ENCODE data around the gene ATG16L2.
"Not testable (repeated sequence)": the region's sequence is repeated elsewhere in the genome, so short reads cannot be mapped to it uniquely, and the experiment has no call there.

Gene ATG16L2

GRCh38 chr11:72802822-72803221 lies 11.4 kb upstream of the ATG16L2 start (continued):
- TF ChIP-seq RARB (CRISPR knock-in tag; IDR thresholded peaks at IDR 0.05) = no peak
- no peak for TF ChIP-seq PPARA (CRISPR knock-in tag; IDR thresholded peaks at IDR 0.05; ENCODE audit: borderline replicate concordance)
- TF ChIP-seq, protein P1, sequence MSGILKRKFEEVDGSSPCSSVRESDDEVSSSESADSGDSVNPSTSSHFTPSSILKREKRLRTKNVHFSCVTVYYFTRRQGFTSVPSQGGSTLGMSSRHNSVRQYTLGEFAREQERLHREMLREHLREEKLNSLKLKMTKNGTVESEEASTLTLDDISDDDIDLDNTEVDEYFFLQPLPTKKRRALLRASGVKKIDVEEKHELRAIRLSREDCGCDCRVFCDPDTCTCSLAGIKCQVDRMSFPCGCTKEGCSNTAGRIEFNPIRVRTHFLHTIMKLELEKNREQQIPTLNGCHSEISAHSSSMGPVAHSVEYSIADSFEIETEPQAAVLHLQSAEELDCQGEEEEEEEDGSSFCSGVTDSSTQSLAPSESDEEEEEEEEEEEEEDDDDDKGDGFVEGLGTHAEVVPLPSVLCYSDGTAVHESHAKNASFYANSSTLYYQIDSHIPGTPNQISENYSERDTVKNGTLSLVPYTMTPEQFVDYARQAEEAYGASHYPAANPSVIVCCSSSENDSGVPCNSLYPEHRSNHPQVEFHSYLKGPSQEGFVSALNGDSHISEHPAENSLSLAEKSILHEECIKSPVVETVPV (CRISPR knock-in tag; IDR thresholded peaks at IDR 0.05) = no peak
- TF ChIP-seq GLIS3 (CRISPR knock-in tag; IDR thresholded peaks at IDR 0.05) = no peak
- TF ChIP-seq ESRRG (CRISPR knock-in tag; IDR thresholded peaks at IDR 0.05) = no peak
- no peak for TF ChIP-seq SNAI2 (CRISPR knock-in tag; IDR thresholded peaks at IDR 0.05)
- TF ChIP-seq ZFP3 (CRISPR knock-in tag; IDR thresholded peaks at IDR 0.05) = no peak

- no peak for TF ChIP-seq ZC3H10 (CRISPR knock-in tag; IDR thresholded peaks at IDR 0.05)
- no peak for TF ChIP-seq TSHZ2 (CRISPR knock-in tag; IDR thresholded peaks at IDR 0.05)
- no peak for TF ChIP-seq ZFP3 (CRISPR knock-in tag; IDR thresholded peaks at IDR 0.05)
- no peak for TF ChIP-seq GLIS3 (CRISPR knock-in tag; IDR thresholded peaks at IDR 0.05)
- TF ChIP-seq TOX (CRISPR knock-in tag; IDR thresholded peaks at IDR 0.05; ENCODE audit: borderline replicate concordance) = no peak
- no peak for TF ChIP-seq ISL1 (CRISPR knock-in tag; IDR thresholded peaks at IDR 0.05)
- TF ChIP-seq ZNF70 (CRISPR knock-in tag; IDR thresholded peaks at IDR 0.05) = no peak
- TF ChIP-seq, protein P2, sequence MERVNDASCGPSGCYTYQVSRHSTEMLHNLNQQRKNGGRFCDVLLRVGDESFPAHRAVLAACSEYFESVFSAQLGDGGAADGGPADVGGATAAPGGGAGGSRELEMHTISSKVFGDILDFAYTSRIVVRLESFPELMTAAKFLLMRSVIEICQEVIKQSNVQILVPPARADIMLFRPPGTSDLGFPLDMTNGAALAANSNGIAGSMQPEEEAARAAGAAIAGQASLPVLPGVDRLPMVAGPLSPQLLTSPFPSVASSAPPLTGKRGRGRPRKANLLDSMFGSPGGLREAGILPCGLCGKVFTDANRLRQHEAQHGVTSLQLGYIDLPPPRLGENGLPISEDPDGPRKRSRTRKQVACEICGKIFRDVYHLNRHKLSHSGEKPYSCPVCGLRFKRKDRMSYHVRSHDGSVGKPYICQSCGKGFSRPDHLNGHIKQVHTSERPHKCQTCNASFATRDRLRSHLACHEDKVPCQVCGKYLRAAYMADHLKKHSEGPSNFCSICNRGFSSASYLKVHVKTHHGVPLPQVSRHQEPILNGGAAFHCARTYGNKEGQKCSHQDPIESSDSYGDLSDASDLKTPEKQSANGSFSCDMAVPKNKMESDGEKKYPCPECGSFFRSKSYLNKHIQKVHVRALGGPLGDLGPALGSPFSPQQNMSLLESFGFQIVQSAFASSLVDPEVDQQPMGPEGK (CRISPR knock-in tag; IDR thresholded peaks at IDR 0.05; ENCODE audit: borderline replicate concordance) = no peak
- TF ChIP-seq CSDC2 (CRISPR knock-in tag; IDR thresholded peaks at IDR 0.05) = no peak
- TF ChIP-seq ZFP30 (CRISPR knock-in tag; IDR thresholded peaks at IDR 0.05) = no peak
- no peak for TF ChIP-seq RARB (CRISPR knock-in tag; IDR thresholded peaks at IDR 0.05)
- TF ChIP-seq, protein P3, sequence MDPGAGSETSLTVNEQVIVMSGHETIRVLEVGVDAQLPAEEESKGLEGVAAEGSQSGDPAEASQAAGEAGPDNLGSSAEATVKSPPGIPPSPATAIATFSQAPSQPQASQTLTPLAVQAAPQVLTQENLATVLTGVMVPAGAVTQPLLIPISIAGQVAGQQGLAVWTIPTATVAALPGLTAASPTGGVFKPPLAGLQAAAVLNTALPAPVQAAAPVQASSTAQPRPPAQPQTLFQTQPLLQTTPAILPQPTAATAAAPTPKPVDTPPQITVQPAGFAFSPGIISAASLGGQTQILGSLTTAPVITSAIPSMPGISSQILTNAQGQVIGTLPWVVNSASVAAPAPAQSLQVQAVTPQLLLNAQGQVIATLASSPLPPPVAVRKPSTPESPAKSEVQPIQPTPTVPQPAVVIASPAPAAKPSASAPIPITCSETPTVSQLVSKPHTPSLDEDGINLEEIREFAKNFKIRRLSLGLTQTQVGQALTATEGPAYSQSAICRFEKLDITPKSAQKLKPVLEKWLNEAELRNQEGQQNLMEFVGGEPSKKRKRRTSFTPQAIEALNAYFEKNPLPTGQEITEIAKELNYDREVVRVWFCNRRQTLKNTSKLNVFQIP (CRISPR knock-in tag; IDR thresholded peaks at IDR 0.05; ENCODE audit: borderline replicate concordance, low read depth) = no peak
- TF ChIP-seq ZNF8 (CRISPR knock-in tag; IDR thresholded peaks at IDR 0.05) = no peak
- TF ChIP-seq ARNTL (CRISPR knock-in tag; IDR thresholded peaks at IDR 0.05; ENCODE audit: borderline replicate concordance, low read depth) = no peak
- TF ChIP-seq, protein P4, sequence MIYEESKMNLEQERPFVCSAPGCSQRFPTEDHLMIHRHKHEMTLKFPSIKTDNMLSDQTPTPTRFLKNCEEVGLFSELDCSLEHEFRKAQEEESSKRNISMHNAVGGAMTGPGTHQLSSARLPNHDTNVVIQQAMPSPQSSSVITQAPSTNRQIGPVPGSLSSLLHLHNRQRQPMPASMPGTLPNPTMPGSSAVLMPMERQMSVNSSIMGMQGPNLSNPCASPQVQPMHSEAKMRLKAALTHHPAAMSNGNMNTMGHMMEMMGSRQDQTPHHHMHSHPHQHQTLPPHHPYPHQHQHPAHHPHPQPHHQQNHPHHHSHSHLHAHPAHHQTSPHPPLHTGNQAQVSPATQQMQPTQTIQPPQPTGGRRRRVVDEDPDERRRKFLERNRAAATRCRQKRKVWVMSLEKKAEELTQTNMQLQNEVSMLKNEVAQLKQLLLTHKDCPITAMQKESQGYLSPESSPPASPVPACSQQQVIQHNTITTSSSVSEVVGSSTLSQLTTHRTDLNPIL (CRISPR knock-in tag; IDR thresholded peaks at IDR 0.05; ENCODE audit: low read depth) = no peak
- no peak for TF ChIP-seq TCF4 (CRISPR knock-in tag; IDR thresholded peaks at IDR 0.05; ENCODE audit: borderline replicate concordance)
- ATAC-seq = no peak
Measured at GRCh38 chr11:72805216-72805615, 9.0 kb upstream of the ATG16L2 start.

DNA sequence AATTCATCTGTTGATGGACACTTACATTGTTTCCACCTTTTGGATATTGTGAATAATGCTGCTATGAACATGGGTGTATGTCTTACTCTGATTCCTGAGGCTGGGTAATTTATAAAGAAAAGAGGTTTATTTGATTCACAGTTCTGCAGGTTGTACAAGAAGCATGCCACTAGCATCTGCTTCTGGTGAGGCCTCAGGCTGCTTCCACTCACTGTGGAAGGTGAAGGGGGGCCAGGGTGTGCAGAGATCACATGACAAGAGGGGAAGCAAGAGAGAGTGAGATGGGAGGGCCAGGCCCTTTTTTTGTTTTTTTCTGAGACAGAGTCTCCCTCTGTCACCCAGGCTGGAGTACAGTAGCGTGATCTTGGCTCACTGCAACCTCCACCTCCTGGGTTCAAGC lies 7.8 kb upstream of the ATG16L2 start:
- ATAC-seq = not testable (repeated sequence)

GRCh38 chr11:72807021-72807693 lies 7.1 kb upstream of the ATG16L2 start:
- TF ChIP-seq TOX (CRISPR knock-in tag; IDR thresholded peaks at IDR 0.05; ENCODE audit: borderline replicate concordance) = no peak
- no peak for TF ChIP-seq GLIS3 (CRISPR knock-in tag; IDR thresholded peaks at IDR 0.05)
- TF ChIP-seq OSR1 (CRISPR knock-in tag; IDR thresholded peaks at IDR 0.05) = no peak
- TF ChIP-seq ZFP3 (CRISPR knock-in tag; IDR thresholded peaks at IDR 0.05) = no peak
- ATAC-seq = no peak
